Colonic mucosa (tissue), 4 donors: ENCODE results near the gene KDM6B. TPM values are rescaled to one million over a fixed set of nuclear protein-coding genes. Genes with fewer than 3 reads are reported as not detected.

ENCODE experiments used
- DNase-seq: peaks from one replicate; pipeline ENCODE4 v3.0.0-alpha.2; 2020
- H3K27ac ChIP-seq: fragments of 200-600 bp; one replicate; pipeline ENCODE4 v1.8.0; 2021
- H3K27me3 ChIP-seq: fragments of 200-600 bp; one replicate; pipeline ENCODE4 v1.8.0; 2021
- H3K36me3 ChIP-seq: fragments of 200-600 bp; one replicate; pipeline ENCODE4 v1.8.0; 2021
- H3K4me1 ChIP-seq: fragments of 200-600 bp; one replicate; pipeline ENCODE4 v1.8.0; 2021; ENCODE audit warnings: mild to moderate bottlenecking
- H3K4me3 ChIP-seq: fragments of 200-600 bp; one replicate; pipeline ENCODE4 v1.8.0; 2021
- H3K9ac ChIP-seq, 2 donors: one replicate each; pipeline ENCODE4 v1.7.0; 2013; ENCODE audit warnings: control low read depth in 2 of 2, low read depth in 2 of 2, low read length in 2 of 2
- H3K9me3 ChIP-seq: fragments of 200-600 bp; one replicate; pipeline ENCODE4 v1.8.0; 2021
- CTCF ChIP-seq: fragments of 200-600 bp; IDR thresholded peaks from one replicate; pipeline ENCODE4 v1.8.0; 2022; ENCODE audit warnings: antibody characterized with exemption, mild to moderate bottlenecking
- intact Hi-C: fragments of 100-400 bp; cut with DNase I; formaldehyde crosslinking; loops from one replicate; pipeline ENCODE4 v1.14.1; 2022
- total RNA-seq, 2 donors: library from RNA; stranded (reverse); fragmentation: NEBNext Ultra II Directional in 1 of 2; extraction: Animal tissue kit (Norgen Biotek cat#: 25700) in 1 of 2; gene quantifications; one replicate each; pipeline ENCODE4 v1.2.1, GENCODE V29; 2021
- donor health status: healthy.
- donor health status: DM: no; HTN: no; CAD: no.
- donor health status: DM: no; HTN: no; CAD: no.

Gene KDM6B
- total RNA-seq, 2 donors from 2014 or later, result 32.7 to 42.6 TPM

GRCh38 chr17:7839190-7839875, 5.3 kb downstream of the KDM6B start:
- Histone ChIP-seq H3K27me3 (no peaks in the 10 kb centered on the region), H3K36me3 (no peaks in the 10 kb centered on the region), H3K4me1 (peaks cover 38% of the 10 kb centered on the region), H3K27ac (peak overlapping the region; percentile 77), H3K4me3 (no peak overlapping the region), H3K9me3 (no peaks in the 10 kb centered on the region), H3K9ac (peak overlapping the region; percentile 16 to 97)
- no peak for TF ChIP-seq CTCF
- intact Hi-C loops, result no loop called here
- peak; percentile 93 for DNase-seq

DNA sequence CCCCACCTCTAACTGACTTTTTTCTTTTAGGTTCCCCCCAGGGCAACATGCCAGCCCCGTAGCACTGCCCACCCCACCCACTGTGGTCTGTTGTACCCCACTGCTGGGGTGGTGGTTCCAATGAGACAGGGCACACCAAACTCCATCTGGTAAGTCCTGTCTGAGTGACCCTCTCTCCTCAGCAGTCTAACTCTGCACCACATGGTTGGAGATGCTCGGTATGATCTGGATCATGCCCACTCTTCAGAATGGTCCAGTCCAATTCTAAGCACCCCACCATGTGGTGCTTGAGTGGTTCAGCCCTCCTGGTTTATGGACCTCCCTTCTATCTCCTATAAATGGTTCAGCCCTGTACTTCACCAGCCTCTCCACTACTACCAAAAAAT, 5.9 kb downstream of the KDM6B start:
- intact Hi-C loops, result no loop called here
- Histone ChIP-seq H3K9ac (peak overlapping the region in 1 of 2 donors; percentile 97), H3K36me3 (no peaks in the 10 kb centered on the region), H3K4me3 (no peak overlapping the region), H3K27me3 (no peaks in the 10 kb centered on the region), H3K27ac (peak overlapping the region; percentile 77), H3K4me1 (peaks cover 39% of the 10 kb centered on the region), H3K9me3 (no peaks in the 10 kb centered on the region)
- DNase-seq, result no peak
- no peak for TF ChIP-seq CTCF

DNA sequence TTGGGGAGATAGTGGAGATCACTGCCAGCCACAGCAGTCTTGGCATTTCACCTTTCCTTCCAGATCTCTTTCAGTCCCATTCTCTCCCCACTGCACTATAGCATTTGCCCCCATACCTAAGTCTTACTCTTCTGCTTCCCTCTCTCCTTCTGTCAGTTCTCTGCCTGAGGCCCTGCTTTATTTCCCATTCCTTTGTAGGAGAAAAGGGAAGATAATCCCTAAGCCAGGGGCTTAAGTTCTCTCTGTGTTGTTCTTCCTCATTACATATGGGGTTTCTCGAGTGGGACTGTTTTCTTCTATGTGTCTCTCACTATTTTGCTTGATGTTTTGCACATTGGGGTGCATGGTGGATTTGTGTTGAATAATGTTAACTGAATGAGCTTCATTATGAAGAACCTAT, 6.4 kb downstream of the KDM6B start:
- no peak overlapping the region for H3K4me3 ChIP-seq
- H3K27me3 ChIP-seq, result no peaks in the 10 kb centered on the region
- H3K27ac ChIP-seq, result peak overlapping the region; percentile 77
- no peak for DNase-seq
- no peak for TF ChIP-seq CTCF
- no peaks in the 10 kb centered on the region for H3K36me3 ChIP-seq
- peaks cover 44% of the 10 kb centered on the region for H3K4me1 ChIP-seq
- no peaks in the 10 kb centered on the region for H3K9me3 ChIP-seq
- peak overlapping the region in 1 of 2 donors; percentile 97 for H3K9ac ChIP-seq
- intact Hi-C loops, result no loop called here

- Histone ChIP-seq H3K9ac (peak overlapping the region in 1 of 2 donors; percentile 97), H3K36me3 (no peaks in the 10 kb centered on the region), H3K4me1 (peaks cover 44% of the 10 kb centered on the region), H3K27ac (peak overlapping the region; percentile 93), H3K9me3 (no peaks in the 10 kb centered on the region), H3K27me3 (no peaks in the 10 kb centered on the region), H3K4me3 (peak overlapping the region; percentile 76)
- DNase-seq, result no peak
- intact Hi-C loops, result no loop called here
- TF ChIP-seq CTCF, result no peak
Measured at GRCh38 chr17:7840875-7841274, 6.9 kb downstream of the KDM6B start.

DNA sequence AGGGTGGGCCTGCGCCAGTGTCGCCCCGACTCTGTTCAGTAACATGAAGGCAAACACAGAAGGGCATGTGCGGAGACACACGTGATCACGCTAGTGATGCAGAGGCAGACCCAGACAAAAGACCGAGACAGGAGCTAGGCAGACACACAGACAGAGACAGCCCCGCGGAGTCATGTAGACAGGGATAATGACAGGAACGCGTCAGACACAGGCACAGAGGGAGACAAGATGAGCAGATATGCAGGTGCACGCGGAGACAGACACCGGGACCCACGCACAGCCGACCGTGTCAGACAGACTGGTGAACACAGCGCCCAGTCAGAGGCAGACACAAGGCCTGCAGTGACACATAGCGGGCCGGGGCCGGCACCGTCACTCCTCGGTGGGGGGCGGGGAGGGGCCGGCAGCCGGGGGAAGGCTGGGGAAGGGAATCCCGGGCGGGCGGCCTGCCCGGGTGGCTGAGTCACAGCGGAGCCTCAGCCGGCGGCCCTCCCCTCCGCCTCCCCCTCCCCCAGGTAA, 7.4 kb downstream of the KDM6B start:
- Histone ChIP-seq H3K27me3 (no peaks in the 10 kb centered on the region), H3K4me1 (peaks cover 43% of the 10 kb centered on the region), H3K4me3 (peak overlapping the region; percentile 76), H3K9me3 (no peaks in the 10 kb centered on the region), H3K36me3 (peaks cover 5% of the 10 kb centered on the region), H3K27ac (peak overlapping the region; percentile 93), H3K9ac (peak overlapping the region; percentile 60 to 97)
- no peak for TF ChIP-seq CTCF
- intact Hi-C loops, result no loop called here
- DNase-seq, result peak; percentile 76
